Measurements from ENCODE around the gene CADM3. TPM values are rescaled to one million over a fixed set of nuclear protein-coding genes. Genes with fewer than 3 reads are reported as not detected.

The CADM3 gene
- total RNA-seq, 1 donor from 2014 or later: 5.8 TPM

- Mint-ChIP-seq H3K27me3 (peaks cover 8% of the 10 kb centered on the region), H3K27ac (no peak overlapping the region), H3K4me3 (no peak overlapping the region), H3K4me1 (ENCODE audit: unreplicated experiment) (no peaks in the 10 kb centered on the region), H3K36me3 (no peaks in the 10 kb centered on the region), H3K9me3 (no peaks in the 10 kb centered on the region)
- no peak for DNase-seq (ENCODE audit: extremely low spot score, unreplicated experiment)
- TF ChIP-seq CTCF (conservative IDR thresholded peaks at IDR 0.05): no peak
Observed at GRCh38 chr1:159228554-159228953, 57.1 kb downstream of the CADM3 start.

GRCh38 chr1:159229260-159229885 lies 58.0 kb downstream of the CADM3 start:
- H3K27ac Mint-ChIP-seq: no peak overlapping the region
- H3K4me3 Mint-ChIP-seq: no peak overlapping the region
- H3K27me3 Mint-ChIP-seq: peaks cover 8% of the 10 kb centered on the region
- no peaks in the 10 kb centered on the region for H3K36me3 Mint-ChIP-seq
- no peak for TF ChIP-seq CTCF (conservative IDR thresholded peaks at IDR 0.05)
- DNase-seq (ENCODE audit: extremely low spot score, unreplicated experiment): no peak
- no peaks in the 10 kb centered on the region for H3K9me3 Mint-ChIP-seq
- no peaks in the 10 kb centered on the region for H3K4me1 Mint-ChIP-seq (ENCODE audit: unreplicated experiment)

GRCh38 chr1:159229896-159230295 lies 58.5 kb downstream of the CADM3 start:
- Mint-ChIP-seq H3K9me3 (no peaks in the 10 kb centered on the region), H3K4me1 (ENCODE audit: unreplicated experiment) (no peaks in the 10 kb centered on the region), H3K36me3 (no peaks in the 10 kb centered on the region), H3K4me3 (no peak overlapping the region), H3K27ac (no peak overlapping the region), H3K27me3 (peaks cover 7% of the 10 kb centered on the region)
- no peak for TF ChIP-seq CTCF (conservative IDR thresholded peaks at IDR 0.05)
- no peak for DNase-seq (ENCODE audit: extremely low spot score, unreplicated experiment)

- Mint-ChIP-seq H3K4me3 (no peak overlapping the region), H3K36me3 (no peaks in the 10 kb centered on the region), H3K27ac (no peak overlapping the region), H3K4me1 (ENCODE audit: unreplicated experiment) (no peaks in the 10 kb centered on the region), H3K9me3 (no peaks in the 10 kb centered on the region), H3K27me3 (no peaks in the 10 kb centered on the region)
- TF ChIP-seq CTCF (conservative IDR thresholded peaks at IDR 0.05): no peak
- no peak for DNase-seq (ENCODE audit: extremely low spot score, unreplicated experiment)
Observed at GRCh38 chr1:159239551-159240220, 68.3 kb downstream of the CADM3 start.

GRCh38 chr1:159247266-159247665 lies 75.9 kb downstream of the CADM3 start:
- no peak overlapping the region for H3K4me3 Mint-ChIP-seq
- no peaks in the 10 kb centered on the region for H3K27me3 Mint-ChIP-seq
- H3K36me3 Mint-ChIP-seq: no peaks in the 10 kb centered on the region
- DNase-seq (ENCODE audit: extremely low spot score, unreplicated experiment): no peak
- H3K9me3 Mint-ChIP-seq: peaks cover 5% of the 10 kb centered on the region
- H3K4me1 Mint-ChIP-seq (ENCODE audit: unreplicated experiment): no peaks in the 10 kb centered on the region
- H3K27ac Mint-ChIP-seq: no peak overlapping the region
- TF ChIP-seq CTCF (conservative IDR thresholded peaks at IDR 0.05): no peak

Measured in type B pancreatic cell (in vitro differentiated cells).